ENCODE results near the gene ABCB10.

Gene ABCB10

GRCh38 chr1:229474509-229474908 lies 84.0 kb downstream of the ABCB10 start:
- no peak for DNase-seq (ENCODE audit: low spot score)

GRCh38 chr1:229471175-229471574 lies 87.3 kb downstream of the ABCB10 start:
- no peak for DNase-seq (ENCODE audit: low spot score)

GRCh38 chr1:229470406-229471043 lies 88.0 kb downstream of the ABCB10 start:
- no peak for DNase-seq (ENCODE audit: low spot score)

GRCh38 chr1:229466887-229467286 lies 91.6 kb downstream of the ABCB10 start:
- no peak for DNase-seq (ENCODE audit: low spot score)

Measured in pons (tissue), 1 donor.